Stimulated activated CD4-positive, alpha-beta T cell treated with anti-CD3 and anti-CD28 coated beads, Interleukin-1b, Interleukin-23, amount 100 ng/mL, for 4 hours (primary cell): ENCODE measurements around the gene LRRC7.
"Not testable (repeated sequence)": the region's sequence is repeated elsewhere in the genome, so short reads cannot be mapped to it uniquely, and the experiment has no call there.

Source experiments
- DNase-seq, 2 donors: peaks; one replicate each; pipeline ENCODE4 v3.0.0-alpha.2; 2020; ENCODE audit warnings: low read depth in 2 of 2

The LRRC7 gene

DNA sequence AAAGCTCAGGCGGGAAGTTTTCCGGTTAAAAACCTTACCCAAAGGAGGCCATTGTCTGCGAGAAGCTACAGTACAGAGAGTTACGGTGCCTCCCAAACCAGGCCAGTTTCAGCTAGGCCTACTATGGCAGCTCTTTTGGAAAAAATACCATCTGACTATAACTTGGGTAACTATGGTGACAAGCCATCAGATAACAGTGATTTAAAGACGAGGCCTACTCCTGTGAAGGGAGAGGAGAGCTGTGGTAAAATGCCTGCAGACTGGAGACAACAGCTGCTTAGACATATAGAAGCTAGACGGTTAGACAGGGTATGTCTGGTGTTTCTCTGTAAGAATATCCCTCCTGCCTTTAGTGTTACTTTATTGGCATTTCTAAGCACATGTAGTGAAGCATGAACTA is 471.8 kb downstream of the LRRC7 start:
- DNase-seq, result no peak

DNA sequence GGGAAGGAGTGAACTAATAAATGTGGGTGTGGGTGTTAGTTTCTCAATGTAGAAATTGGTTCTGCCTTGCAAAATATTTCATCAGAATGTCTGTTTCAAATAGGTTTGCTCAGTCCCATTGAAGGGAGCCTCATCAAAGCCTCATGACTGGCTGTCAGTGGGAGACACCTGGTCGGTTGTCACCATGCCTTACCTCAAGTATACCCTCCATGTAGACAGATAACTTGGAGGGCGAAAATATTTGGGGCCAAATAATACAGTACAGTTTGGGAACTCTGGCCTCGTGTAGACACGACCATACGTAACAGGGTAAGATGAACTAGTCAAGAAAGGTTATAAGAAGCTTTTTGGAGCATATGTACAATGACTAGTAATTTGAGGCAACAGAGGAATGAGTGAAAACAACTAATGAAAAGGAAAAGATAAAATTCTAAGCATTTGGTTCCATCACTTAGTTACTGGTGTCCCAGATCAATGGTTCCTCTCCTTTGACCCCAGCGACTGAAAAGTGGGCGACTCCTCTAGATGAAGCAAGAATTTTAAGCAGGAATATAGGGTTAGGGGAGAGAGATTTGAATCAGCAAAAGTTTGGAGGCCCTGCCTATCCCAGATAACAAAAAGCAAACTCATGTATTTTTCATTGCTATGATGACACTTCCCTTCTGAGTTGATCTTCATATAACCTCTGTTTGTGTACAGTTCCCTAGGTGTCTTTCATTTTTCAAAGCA is 473.8 kb downstream of the LRRC7 start:
- no peak for DNase-seq

DNA sequence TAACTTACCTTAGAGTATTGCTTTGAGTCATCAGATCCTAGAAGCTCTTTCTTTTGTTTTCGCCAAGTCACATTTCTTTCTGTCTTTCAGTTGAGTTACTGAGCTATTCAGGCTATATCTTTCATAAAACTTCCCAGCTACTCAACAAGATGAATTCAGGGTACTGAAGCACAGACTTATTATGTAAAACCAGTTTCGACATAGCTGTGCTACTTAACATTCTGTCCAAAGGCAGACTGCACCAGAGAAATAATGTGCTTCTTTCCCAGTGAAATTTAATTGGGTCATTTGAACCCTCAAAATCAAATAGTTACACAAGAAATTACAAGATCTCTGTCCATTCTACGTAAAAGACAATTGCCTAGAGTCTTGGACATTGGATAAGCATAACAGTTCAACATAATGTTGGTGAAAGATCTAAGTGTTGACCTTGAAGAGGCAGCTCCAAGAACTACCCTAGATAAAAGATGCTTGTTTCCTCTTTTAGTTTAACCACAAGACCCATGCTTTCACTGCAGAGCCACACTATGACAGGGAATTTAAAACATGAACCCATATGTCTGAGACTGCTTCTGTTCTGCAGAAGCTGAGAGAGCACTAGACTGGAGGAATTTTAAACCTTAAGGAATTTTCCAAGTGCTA is 474.5 kb downstream of the LRRC7 start:
- no peak for DNase-seq

DNA sequence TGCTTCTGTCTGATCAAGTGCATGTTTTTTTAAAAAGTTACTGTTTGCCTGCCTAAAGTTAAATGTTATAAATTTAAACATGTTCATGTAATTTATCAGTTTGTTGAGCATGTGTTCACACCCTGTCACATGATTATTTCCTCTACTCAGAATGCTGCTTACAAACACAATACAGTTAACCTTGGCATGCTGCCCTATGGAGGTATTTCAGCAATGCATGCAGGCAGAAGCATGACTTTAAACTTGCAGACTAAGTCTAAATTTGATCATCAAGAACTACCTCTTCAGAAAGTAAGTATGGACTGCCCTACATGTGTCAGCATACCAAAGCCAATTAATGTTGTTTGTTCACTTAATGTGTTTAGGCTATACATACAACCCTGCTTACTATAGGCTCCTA is 476.1 kb downstream of the LRRC7 start:
- no peak for DNase-seq

DNA sequence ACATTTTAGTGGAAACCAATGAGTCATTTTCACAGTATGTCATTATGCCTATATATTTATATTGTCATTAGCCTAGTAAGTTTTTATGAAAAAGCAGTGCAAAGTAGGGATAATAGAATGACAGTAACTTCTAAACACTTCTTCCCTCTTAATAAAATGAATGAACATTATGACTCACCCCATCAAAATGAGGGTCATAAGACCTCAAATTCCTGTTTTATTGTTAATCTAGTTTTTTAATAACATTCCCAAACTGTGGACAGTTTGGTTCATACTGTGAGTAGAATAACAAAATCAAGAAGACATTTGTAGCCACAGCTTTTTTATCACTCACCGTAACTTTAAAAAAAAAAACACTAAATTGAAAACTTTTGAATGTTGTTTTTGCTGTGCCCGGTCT is 477.1 kb downstream of the LRRC7 start:
- no peak for DNase-seq

DNA sequence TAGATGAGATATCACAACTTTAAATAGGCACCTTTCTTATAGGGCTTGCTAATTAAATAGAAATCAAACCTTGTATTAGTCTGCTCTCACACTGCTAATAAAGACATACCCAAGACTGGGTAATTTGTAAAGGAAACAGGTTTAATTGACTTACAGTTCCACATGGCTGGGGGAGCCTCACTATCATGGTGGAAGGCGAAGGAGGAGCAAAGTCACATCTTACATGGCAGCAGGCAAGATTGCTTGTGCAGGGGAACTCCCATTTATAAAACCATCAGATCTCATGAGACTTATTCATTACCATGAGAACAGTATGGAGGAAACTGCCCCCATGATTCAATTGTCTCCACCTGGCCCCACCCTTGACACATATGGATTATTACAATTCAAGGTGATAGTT is 477.9 kb downstream of the LRRC7 start:
- DNase-seq, result not testable (repeated sequence)

DNA sequence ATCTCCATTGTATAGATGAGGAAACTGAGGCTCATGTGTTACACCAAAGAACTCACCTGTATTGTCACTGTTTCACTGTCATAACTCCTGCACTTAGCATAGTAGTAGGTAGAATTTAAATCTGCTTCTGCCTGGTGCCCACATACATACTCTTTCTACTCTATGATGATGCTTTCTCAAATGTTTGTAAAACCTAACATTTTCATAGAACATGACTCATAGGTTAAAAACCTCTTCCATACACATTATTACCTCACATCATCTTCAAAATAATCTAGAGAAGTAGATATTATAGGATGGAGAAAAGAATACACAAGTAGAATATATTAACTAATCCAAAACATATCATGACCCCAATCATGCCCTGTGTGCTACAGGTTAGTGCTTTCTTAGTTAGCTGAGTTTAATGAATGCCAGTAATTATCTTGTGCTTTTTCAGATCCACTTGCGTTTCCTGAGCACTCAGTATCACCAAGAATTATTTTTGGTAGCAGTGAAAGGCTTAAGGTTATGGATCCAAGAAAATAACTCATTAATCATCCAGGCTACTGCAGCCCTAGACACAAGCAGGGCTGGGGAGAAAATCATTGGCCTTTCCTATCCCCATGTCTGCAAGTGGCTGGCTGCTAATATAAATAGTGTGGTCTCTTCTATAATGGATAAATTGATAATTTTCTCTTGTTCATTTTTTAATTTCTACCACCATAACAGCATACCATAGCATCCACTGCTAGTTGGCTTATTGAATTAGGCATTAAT is 480.8 kb downstream of the LRRC7 start:
- DNase-seq, result no peak

DNA sequence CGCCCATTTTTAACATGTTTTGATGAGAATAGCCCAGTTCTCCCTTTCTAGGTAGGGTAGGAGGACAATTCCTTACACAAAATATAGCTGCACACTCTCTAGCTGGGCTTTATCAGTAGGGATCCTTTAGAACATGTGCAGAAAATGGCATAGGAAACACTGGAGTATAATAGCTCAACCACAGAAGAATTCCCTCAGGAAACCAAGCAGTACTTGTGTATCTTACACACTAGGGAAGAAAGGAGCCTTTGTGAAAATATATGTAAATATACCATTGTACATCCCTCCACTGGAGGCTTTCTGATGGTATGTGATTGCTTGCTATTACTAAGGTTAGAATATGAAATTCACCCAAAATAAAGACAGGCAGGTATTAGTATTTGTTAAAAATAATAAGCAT is 484.2 kb downstream of the LRRC7 start:
- DNase-seq, result no peak

DNA sequence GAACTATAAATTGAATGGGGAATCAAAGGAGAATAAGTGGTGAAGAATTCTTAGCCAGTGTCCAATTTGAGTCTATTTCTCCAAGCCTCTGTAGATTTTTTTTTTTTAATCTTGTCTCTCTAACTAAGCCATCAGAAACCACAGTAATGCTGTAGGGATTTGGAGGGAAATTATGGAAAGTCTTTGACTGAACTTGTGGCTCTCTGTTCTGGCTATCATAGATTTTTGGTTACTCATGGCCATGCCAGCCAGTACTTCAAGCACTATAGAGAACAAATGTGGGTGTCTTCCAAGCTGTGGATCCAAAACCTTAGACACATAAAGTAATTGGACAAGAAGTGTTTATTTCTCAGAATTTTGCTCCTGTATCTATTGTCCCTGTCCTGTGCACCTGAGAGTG is 489.8 kb downstream of the LRRC7 start:
- no peak for DNase-seq

DNA sequence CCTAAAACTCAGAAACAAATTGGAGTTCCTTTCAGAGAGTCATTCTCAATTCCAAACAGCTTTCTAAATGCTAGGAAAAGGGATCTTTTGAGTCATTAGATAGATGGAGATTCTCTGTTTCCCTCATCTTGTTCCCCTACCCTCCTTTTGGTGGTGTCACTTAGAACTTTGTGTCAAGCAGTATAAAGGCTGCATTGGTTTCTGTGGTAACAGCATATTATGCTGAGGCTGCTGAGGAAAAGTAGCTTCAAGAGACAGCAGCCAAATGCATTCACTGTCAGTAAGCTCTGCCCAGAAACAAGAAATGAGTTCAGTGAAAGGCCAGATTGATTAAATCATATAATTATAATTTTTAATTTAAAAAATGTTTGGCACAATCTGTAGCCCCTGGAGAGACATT is 493.5 kb downstream of the LRRC7 start:
- DNase-seq, result no peak

DNA sequence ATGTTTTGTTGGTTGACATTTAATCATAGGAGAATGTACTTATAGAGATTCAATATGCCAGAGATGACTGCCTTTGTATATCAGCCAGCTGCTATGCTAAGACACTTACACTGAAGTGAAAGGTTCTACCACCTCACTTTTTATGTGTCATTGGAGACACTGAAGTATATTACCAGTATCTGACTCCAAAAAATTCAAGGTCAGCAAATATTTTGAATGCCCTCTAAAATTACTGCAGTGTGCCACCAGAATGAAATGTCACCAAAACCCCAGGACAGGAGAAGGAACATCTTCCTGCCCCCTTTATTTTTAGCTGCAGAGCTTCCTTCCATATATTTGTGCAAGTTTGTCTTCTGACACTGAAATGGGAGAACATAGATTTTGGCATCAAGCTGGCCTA is 496.1 kb downstream of the LRRC7 start:
- no peak for DNase-seq

DNA sequence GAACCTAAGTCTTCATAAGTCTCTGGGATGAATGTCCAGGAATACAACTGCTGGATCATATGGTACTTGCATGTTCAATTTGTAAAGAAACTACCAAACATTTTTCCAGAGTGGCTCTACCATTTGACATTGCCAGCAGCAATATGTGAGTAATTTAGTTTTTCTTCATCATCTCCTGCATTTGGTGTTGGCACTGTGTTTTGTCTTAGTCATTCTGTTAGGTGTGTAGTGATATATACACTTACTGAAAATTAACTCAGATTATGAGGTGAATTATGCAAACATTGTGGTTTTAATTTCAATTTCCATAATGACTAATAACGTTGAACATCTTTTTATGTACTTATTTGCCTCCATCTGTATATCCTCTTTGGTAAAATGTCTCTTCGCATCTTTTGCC is 499.0 kb downstream of the LRRC7 start:
- no peak for DNase-seq

DNA sequence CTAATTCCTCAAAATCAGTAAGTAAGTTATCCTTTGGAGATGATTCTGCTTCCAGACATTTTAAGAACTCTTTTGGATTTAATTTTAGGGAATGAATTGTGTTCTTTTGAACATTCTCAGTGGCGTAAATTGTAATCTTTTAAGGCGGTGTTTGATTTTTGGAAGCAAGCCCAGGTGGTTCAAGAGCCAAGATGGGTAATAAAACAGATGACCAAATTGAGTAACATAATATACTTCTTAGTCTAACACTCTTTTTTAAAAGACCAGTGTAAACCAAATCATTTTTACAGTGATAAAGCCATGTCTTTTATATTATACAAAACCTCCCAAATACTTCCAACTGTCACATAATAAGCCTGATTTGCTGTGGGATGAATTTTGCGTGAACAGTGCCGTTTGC is 503.9 kb downstream of the LRRC7 start:
- no peak for DNase-seq

DNA sequence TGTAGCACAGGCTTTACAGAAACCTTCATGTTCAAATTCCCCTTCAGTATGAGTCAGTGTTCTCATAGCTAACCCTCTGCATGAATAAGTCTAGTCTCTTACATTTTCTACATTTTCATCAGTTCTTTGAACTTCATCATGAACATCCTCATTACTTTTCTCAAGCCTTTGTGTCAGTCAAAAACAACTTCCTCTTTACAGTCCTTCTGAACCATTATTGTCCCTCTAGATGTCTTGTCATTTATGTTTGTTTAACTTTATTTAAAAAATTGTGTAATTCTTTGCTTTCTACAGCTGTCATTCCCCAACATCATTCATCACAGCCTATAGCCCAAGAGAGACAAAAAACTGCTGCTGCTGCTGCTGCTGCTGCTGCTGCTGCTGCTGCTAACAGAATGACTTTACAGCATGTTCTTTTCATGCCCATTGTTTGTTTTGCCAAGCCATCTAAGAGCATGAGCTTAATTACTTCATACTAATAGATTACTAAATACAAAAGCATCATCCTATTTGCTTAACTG is 504.6 kb downstream of the LRRC7 start:
- DNase-seq, result no peak

DNA sequence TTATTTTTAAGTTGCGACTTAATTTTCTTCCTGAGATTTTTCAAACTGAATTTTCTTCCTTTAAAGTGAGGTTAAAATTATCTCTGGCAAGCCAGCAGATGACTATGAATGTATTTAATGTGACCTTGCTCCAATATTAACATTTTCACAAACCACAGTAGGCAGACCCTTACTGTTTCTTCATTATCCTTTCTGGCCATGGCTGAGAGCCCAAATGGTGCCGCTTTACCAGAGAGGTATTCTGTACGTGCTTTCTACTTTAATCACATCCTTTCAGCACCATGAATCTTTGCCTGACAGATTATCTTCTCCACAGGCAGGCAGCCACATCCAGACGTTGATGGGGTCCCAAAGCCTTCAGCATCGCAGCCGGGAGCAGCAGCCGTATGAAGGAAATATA is 508.0 kb downstream of the LRRC7 start:
- no peak for DNase-seq

DNA sequence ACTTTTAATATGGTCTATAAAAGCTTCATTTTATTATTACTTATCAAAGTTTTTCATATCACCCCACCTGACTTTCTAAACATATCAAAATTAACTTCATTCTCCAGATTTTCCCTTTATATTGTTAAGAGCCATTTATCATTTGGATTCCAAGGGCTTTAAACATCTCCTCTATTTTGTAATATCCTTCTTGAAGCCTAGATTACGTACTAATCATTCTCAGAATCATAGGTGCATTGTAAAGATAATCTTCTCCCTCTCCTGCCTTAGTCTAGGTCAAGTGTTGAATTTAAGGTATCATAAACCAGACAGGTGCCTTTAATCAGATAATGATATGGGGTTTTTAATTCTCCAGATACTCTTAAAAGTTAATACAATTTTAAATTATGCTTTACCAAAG is 509.3 kb downstream of the LRRC7 start:
- DNase-seq, result no peak

DNA sequence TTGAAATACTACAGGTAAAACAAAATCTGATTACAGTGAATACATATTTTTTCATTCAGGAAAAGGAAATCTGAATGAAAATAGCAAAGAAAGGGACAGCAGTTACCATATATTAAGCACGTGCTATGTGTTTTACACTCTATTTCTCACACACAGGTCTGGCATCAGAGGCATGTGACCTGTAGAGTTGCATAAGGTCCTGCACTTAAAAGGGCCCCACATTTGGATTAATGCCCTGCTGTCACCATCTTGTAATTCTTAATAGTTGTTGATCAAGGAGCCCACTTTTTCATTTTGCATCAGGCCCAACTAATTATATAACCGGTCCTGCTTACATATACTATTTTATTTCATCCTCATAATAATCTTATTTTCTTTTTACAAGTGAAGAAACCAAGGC is 511.8 kb downstream of the LRRC7 start:
- no peak for DNase-seq

DNA sequence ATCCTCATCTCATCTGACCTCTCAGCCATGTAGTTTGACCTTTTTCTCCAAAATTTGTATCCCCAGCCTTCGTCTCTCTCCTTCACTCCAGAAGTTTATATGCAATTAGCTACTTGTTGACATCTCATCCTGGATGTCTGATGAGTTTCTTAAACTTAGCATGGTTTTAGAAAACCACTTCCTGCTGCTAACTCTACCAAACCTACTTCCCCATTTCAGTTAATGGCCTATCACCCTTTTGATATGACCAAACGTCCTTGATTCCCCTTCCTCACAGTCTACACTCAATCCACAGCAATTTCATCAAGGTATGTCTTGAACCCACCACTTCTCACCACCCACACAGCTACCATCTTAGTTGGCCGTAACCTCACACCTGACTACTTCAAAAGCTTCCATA is 515.8 kb downstream of the LRRC7 start:
- DNase-seq, result no peak

DNA sequence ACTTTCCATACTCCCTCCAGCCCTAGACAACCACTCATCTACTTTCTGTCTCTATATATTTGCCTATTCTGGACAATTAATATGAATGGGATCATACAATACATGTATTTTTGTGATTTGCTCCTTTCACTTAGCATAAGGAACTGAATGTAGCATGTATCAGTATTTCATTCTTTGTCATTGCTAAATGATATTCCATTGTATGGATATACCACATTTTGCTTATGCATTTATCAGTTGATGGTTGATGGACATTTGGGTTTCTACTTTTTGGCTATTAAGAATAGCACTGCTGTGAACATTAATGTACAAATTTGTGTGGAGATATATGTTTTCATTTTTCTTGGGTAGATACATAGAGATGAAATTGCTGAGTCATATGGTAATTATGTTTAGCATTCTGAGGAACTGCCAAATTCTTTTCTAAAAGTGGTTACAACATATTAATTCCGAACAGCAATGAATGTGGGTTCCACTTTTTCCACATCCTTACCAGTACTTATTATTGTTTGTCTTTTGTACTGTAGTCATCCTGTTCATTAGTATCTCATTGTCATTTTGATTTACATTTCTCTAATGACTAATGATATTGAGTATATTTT is 516.7 kb downstream of the LRRC7 start:
- DNase-seq, result no peak

DNA sequence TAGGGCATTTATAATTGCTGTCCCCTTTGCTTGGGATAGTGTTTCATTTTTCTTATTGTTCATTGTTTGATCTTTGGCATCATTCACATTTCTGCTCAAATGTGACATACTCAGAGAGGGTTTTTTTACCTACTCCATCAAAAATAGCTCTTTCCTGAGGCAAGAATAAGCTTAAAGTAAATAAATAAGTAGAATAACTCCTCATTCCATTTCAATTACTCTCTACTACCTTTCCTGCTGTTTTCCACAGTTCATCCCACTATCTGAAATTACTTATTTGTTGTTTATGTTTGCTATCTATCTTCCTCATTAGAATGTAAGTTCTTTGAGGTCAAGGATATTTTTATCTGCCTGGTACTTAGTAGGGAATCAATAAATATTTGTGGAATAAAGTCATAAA is 517.8 kb downstream of the LRRC7 start:
- no peak for DNase-seq

DNA sequence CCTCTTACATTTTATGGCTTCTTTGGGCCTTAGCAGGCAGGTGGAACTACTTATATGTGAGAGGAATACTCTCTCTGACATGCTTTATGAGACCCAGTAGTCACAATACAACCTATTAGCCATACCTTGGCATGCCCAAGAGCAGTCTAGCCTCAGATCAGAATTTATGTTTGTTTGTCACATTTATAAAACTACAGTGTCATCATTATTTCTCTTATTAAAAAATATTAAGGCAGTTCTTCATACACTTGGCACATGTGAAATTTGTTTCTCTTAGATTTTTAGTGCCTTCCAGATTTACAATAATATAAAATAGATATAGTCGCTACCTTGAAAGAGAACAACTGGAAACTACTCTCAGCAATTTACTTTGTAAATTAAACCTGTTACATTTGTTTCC is 519.2 kb downstream of the LRRC7 start:
- DNase-seq, result no peak

DNA sequence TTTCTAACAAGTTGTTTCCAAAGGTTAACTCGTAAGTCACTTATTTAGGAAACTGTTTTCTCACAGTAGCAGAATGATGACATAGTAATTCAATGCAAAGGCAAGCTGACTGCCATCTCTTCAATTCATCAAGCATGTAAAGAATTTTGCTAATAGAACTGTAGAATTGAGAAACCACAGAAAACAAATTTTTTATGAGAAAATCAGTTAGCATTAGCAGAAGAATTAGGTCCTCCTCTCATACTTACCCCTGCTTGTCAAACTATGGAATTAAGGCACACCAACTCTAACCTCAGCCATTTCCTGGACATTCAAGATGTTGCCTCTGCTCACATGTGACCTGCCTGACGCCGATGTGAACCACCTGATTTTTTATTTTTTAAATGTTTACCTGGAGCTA is 522.4 kb downstream of the LRRC7 start:
- DNase-seq, result no peak

DNA sequence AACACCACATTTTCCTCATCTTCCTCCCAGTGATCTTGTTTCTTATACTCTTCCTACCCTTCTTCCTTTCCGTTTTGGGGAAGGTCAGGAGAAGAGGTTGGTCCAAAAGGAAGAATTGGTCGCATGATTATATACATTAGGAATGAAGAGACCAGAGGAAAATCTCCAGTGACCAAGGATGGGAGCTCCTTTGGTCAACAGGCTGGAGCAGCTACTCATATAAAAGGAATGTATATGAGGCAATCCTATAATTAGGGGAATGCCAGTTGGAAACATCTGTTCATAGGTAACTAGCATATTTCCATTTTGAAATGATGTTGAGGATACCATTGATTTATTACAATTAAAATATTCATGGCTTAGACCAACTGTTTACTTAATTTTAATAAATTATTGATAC is 523.2 kb downstream of the LRRC7 start:
- DNase-seq, result no peak
